CD4-positive, CD25-positive, alpha-beta regulatory T cell (primary cell): Measurements from ENCODE around the gene FRMD5. TPM values are rescaled to one million over a fixed set of nuclear protein-coding genes. Genes with fewer than 3 reads are reported as not detected.
"Not testable (repeated sequence)": the region's sequence is repeated elsewhere in the genome, so short reads cannot be mapped to it uniquely, and the experiment has no call there.

Experiments used
- ATAC-seq, 2 donors: fragments of 150-1000 bp; cut with Tn5 transposase; one replicate each; pipeline ENCODE4 v1.10.0; 2021; ENCODE audit warnings: low read depth in 2 of 2, moderate number of reproducible peaks in 2 of 2, moderate library complexity in 1 of 2
- DNase-seq, 3 donors: peaks; one replicate each; pipeline versions ENCODE4 v3.0.0 to v3.0.0-alpha.2; 2012 to 2022; ENCODE audit warnings: mixed read lengths in 1 of 3
- H3K27ac ChIP-seq: one replicate; pipeline ENCODE4 v1.7.0; 2013; ENCODE audit warnings: mild to moderate bottlenecking, low read length; ENCODE audit not compliant: insufficient read depth, poor library complexity, severe bottlenecking
- H3K27me3 ChIP-seq: one replicate; pipeline ENCODE4 v1.7.0; 2013; ENCODE audit warnings: low read length; ENCODE audit not compliant: control insufficient read depth, insufficient read depth
- H3K36me3 ChIP-seq: one replicate; pipeline ENCODE4 v1.7.0; 2013; ENCODE audit warnings: mild to moderate bottlenecking, low read length, moderate library complexity; ENCODE audit not compliant: control insufficient read depth, insufficient read depth
- H3K4me1 ChIP-seq: 2 replicates; pipeline ENCODE4 v1.7.0; 2013; ENCODE audit warnings: mild to moderate bottlenecking, low read length; ENCODE audit not compliant: insufficient read depth, control insufficient read depth, poor library complexity, severe bottlenecking
- H3K4me3 ChIP-seq: one replicate; pipeline ENCODE4 v1.7.0; 2013; ENCODE audit warnings: low read depth, mild to moderate bottlenecking, low read length, moderate library complexity
- H3K9me3 ChIP-seq, 2 experiments: 1 replicate in 1 of 2; 2 replicates in 1 of 2; pipeline ENCODE4 v1.7.0; 2013; ENCODE audit warnings: low read length in 2 of 2, mild to moderate bottlenecking in 1 of 2, moderate library complexity in 1 of 2; ENCODE audit not compliant: control insufficient read depth in 2 of 2
- H3K27ac Mint-ChIP-seq, 3 donors: one replicate each; pipeline ENCODE4 v1.8.0; 2020 to 2022; ENCODE audit warnings: mild to moderate bottlenecking in 3 of 3, mixed read lengths in 3 of 3, moderate library complexity in 2 of 3
- H3K27me3 Mint-ChIP-seq: one replicate; pipeline ENCODE4 v1.8.0; 2022; ENCODE audit warnings: mild to moderate bottlenecking, mixed read lengths
- H3K36me3 Mint-ChIP-seq: one replicate; pipeline ENCODE4 v1.8.0; 2020; ENCODE audit warnings: mixed read lengths
- H3K4me1 Mint-ChIP-seq, 4 donors: one replicate each; pipeline ENCODE4 v1.8.0; 2020 to 2022; ENCODE audit warnings: mixed read lengths in 4 of 4, mild to moderate bottlenecking in 1 of 4
- H3K4me3 Mint-ChIP-seq, 4 donors: one replicate each; pipeline ENCODE4 v1.8.0; 2020 to 2022; ENCODE audit warnings: mild to moderate bottlenecking in 4 of 4, mixed read lengths in 4 of 4, moderate library complexity in 3 of 4
- H3K9me3 Mint-ChIP-seq, 7 donors: one replicate each; pipeline ENCODE4 v1.8.0; 2020 to 2022; ENCODE audit warnings: mixed read lengths in 7 of 7, mild to moderate bottlenecking in 3 of 7, moderate library complexity in 2 of 7
- polyA plus RNA-seq, 4 donors: library from polyadenylated mRNA; unstranded; fragments of 300-500 nt; fragmentation: Illumina TruSeq; gene quantifications; one replicate each; pipeline ENCODE4 v1.2.3, GENCODE V29; 2021
- total RNA-seq: library from RNA; stranded (reverse); gene quantifications from one replicate; pipeline ENCODE4 v1.2.3, GENCODE V29; 2022

The FRMD5 gene
- total and polyA plus RNA-seq, 5 donors from 2014 or later, result 0.24 to 1.1 (median 0.35) TPM; not detected in 1

DNA sequence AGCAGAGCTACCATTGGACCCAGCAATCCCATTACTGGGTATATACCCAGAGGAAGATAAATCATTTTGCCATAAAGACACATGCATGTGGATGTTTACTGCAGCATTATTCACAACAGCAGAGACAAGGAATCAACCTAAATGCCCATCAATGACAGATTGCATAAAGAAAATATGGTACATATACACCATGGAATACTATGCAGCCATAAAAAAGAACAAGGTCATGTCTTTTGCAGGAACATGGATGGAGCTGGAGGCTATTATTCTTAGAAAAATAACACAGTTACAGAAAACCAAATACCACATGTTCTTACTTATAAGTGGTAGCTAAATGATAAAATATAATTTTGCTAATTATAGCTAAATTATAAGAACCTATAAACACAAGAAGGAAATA, 162.3 kb downstream of the FRMD5 start:
- DNase-seq, H3K27me3 ChIP-seq, H3K27ac ChIP-seq, H3K9me3 ChIP-seq, H3K4me3 ChIP-seq, H3K36me3 Mint-ChIP-seq, ATAC-seq, H3K27ac Mint-ChIP-seq, H3K4me1 Mint-ChIP-seq, H3K9me3 Mint-ChIP-seq, H3K4me1 ChIP-seq, H3K36me3 ChIP-seq, H3K4me3 Mint-ChIP-seq: not testable (repeated sequence)
- peaks cover 53% of the 10 kb centered on the region for H3K27me3 Mint-ChIP-seq

DNA sequence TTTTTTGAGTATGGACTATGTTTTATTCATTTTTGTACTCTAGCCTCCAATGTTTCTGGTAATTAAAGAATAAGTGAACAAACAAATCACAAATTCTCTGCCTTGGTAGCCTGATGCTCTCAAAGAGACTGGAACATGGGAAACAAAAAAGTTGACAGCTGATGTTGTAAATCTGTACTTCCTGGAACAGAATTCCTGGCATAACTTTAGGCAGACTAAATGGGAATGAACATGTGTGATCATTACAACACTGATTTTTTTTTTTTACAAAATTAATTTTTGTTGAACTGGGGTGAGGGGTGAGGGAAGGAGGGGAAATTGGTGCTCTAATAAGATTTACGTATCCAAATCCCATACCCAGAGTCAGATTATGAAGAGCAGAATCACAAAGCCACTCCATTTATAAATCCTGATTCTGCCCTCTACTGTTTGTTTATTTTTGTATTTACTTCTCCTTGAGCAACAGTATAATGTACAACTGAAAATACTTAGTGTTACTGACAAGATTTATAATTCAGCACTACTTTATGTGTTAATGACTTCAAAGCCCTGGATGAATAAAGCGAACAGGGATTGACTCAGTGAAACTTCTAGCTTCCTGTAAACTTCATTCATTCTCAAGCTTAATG, 165.0 kb downstream of the FRMD5 start:
- Histone ChIP-seq H3K9me3 (no peaks in the 10 kb centered on the region), H3K4me1 (no peaks in the 10 kb centered on the region), H3K27me3 (peaks cover 7% of the 10 kb centered on the region), H3K4me3 (no peak overlapping the region), H3K27ac (no peak overlapping the region), H3K36me3 (no peaks in the 10 kb centered on the region)
- no peak for DNase-seq
- H3K36me3 Mint-ChIP-seq, result no peaks in the 10 kb centered on the region
- no peak for ATAC-seq
- peaks cover 0 to 5% (median 0%) of the 10 kb centered on the region in 7 donors for H3K9me3 Mint-ChIP-seq
- H3K4me1 Mint-ChIP-seq, result no peaks in the 10 kb centered on the region
- no peak overlapping the region for H3K4me3 Mint-ChIP-seq
- no peak overlapping the region for H3K27ac Mint-ChIP-seq
- H3K27me3 Mint-ChIP-seq, result peaks cover 52% of the 10 kb centered on the region

DNA sequence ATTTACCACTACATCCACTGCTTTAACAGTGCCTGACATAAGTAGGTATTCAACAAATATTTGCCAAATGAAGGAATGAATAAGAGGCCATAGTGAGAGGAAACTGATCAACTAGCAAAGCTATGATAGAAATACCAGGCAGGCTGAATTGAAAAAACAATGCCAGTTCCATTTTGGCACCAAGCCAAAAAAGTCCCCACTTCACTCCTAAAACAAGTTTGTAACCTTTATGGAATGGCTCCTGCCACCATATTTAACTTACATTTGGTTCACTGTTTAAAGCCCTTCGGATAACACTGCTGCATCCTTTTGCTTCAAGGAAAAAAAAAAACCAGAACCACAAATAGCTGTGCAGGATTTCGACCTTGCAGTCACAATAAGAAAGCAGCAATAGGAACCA, 166.1 kb downstream of the FRMD5 start:
- Histone ChIP-seq H3K4me3 (no peak overlapping the region), H3K4me1 (no peaks in the 10 kb centered on the region), H3K27ac (no peak overlapping the region), H3K9me3 (no peaks in the 10 kb centered on the region), H3K36me3 (no peaks in the 10 kb centered on the region), H3K27me3 (peaks cover 10% of the 10 kb centered on the region)
- Mint-ChIP-seq H3K4me3 (no peak overlapping the region), H3K36me3 (no peaks in the 10 kb centered on the region), H3K4me1 (no peaks in the 10 kb centered on the region), H3K27ac (no peak overlapping the region), H3K27me3 (peaks cover 55% of the 10 kb centered on the region), H3K9me3 (peaks cover 0 to 5% (median 0%) of the 10 kb centered on the region in 7 donors)
- no peak for ATAC-seq
- no peak for DNase-seq

DNA sequence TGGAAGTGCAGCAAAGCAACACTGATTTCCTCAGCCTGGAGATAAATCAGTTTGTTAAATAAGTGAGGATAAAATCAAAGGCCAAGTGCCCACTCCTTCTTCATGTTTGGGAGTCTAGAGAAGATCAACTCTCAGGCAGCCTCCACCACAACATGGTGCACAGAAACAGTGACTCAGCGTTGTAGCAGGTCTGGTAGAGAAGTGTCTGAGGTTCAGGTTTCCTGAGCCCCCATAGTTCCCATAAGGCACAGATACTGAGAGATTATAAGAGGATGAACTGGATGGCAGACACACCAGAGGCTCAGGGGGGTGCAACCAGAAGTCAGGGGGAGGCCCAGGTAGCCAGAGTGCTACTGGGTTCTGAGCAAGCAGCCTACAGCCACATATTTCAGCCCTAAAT, 166.7 kb downstream of the FRMD5 start:
- no peaks in the 10 kb centered on the region for H3K4me1 Mint-ChIP-seq
- H3K36me3 ChIP-seq, result no peaks in the 10 kb centered on the region
- peaks cover 0 to 5% (median 0%) of the 10 kb centered on the region in 7 donors for H3K9me3 Mint-ChIP-seq
- H3K27me3 Mint-ChIP-seq, result peaks cover 54% of the 10 kb centered on the region
- no peak for ATAC-seq
- peaks cover 10% of the 10 kb centered on the region for H3K27me3 ChIP-seq
- no peaks in the 10 kb centered on the region for H3K9me3 ChIP-seq
- no peaks in the 10 kb centered on the region for H3K4me1 ChIP-seq
- H3K27ac ChIP-seq, result no peak overlapping the region
- no peak for DNase-seq
- no peak overlapping the region for H3K4me3 ChIP-seq
- no peak overlapping the region for H3K4me3 Mint-ChIP-seq
- no peaks in the 10 kb centered on the region for H3K36me3 Mint-ChIP-seq
- no peak overlapping the region for H3K27ac Mint-ChIP-seq

DNA sequence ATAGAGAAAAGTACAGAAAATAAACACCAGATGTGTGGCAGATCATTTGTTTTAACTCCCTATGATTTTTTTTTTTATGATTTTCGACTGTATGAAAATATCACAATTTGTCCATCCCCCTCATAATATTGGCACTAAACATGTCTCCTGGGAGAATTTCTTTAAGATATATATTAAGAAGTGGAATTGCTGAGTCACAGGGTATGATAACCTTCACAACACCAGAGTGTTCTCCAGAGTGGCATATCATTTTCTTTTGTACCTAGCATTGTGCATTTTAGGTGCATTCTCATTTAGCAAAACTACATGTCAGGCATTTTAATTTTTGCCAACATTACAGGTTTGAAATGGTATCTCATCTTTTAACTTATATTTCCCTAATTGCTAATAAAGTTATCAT, 170.9 kb downstream of the FRMD5 start:
- H3K36me3 Mint-ChIP-seq, result no peaks in the 10 kb centered on the region
- no peaks in the 10 kb centered on the region for H3K4me1 Mint-ChIP-seq
- no peak for ATAC-seq

DNA sequence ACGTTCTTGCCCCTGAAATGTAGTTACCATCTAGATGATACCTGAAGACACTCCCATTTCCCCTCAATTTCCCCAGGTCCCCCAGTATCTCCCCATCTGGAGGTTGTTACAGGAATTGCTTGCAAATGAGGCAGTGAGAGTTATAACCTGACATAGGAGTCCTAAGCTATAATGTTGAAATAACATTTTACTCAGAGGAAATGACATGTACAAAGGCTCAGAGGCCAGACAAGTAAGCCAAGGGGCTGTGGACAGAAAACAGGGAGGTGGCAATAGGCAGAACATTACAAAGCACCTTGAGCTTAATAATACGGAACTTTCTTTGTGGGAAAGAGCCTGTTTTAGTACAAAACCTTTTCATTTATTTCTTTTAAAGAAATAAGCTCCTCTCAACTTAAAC, 171.9 kb downstream of the FRMD5 start:
- H3K4me3 Mint-ChIP-seq, result no peak overlapping the region

More for the DNA sequence above, 170.9 kb downstream of the FRMD5 start:
- Mint-ChIP-seq H3K27ac (no peak overlapping the region), H3K27me3 (peaks cover 37% of the 10 kb centered on the region), H3K9me3 (peaks cover 0 to 1% (median 0%) of the 10 kb centered on the region in 7 donors), H3K4me3 (no peak overlapping the region)
- Histone ChIP-seq H3K4me1 (no peaks in the 10 kb centered on the region), H3K4me3 (no peak overlapping the region), H3K27me3 (peaks cover 6% of the 10 kb centered on the region), H3K27ac (no peak overlapping the region), H3K36me3 (no peaks in the 10 kb centered on the region), H3K9me3 (no peaks in the 10 kb centered on the region)
- DNase-seq, result no peak

DNA sequence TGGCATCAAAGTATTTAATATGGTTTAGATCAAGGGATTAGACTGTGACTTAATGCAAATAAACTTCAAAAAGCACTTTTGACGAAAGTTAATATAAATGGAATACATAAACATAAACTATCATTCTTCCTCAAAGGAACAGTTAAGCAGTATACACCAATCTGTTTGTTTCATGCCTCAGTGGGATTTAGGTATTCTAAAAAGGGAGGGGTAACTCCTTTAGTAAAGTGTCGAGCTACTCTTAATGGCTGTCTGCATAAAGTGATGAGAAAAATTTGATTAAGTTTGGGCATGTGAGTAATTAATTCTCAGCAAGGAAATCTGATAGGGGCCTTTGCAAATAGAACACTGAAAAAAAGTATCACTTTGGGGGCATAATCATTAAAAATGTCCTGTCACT, 176.9 kb downstream of the FRMD5 start:
- ATAC-seq, result no peak
- no peaks in the 10 kb centered on the region for H3K4me1 Mint-ChIP-seq

More for the DNA sequence above, 171.9 kb downstream of the FRMD5 start:
- Histone ChIP-seq H3K4me3 (no peak overlapping the region), H3K27ac (no peak overlapping the region), H3K4me1 (no peaks in the 10 kb centered on the region), H3K9me3 (no peaks in the 10 kb centered on the region), H3K27me3 (peaks cover 6% of the 10 kb centered on the region), H3K36me3 (no peaks in the 10 kb centered on the region)
- H3K4me1 Mint-ChIP-seq, result no peaks in the 10 kb centered on the region
- H3K9me3 Mint-ChIP-seq, result peaks cover 0 to 1% (median 0%) of the 10 kb centered on the region in 7 donors
- DNase-seq (no peak), ATAC-seq (no peak)
- H3K27ac Mint-ChIP-seq, result no peak overlapping the region
- H3K36me3 Mint-ChIP-seq, result no peaks in the 10 kb centered on the region
- peaks cover 40% of the 10 kb centered on the region for H3K27me3 Mint-ChIP-seq

More for the DNA sequence above, 176.9 kb downstream of the FRMD5 start:
- Histone ChIP-seq H3K9me3 (no peaks in the 10 kb centered on the region), H3K27ac (no peak overlapping the region), H3K4me3 (no peak overlapping the region), H3K4me1 (no peaks in the 10 kb centered on the region), H3K36me3 (no peaks in the 10 kb centered on the region), H3K27me3 (no peaks in the 10 kb centered on the region)
- no peak for DNase-seq
- Mint-ChIP-seq H3K27me3 (peaks cover 20% of the 10 kb centered on the region), H3K27ac (peak overlapping the region in 1 of 3 donors; percentile 5), H3K36me3 (no peaks in the 10 kb centered on the region), H3K4me3 (peak overlapping the region in 1 of 4 donors; percentile 81), H3K9me3 (peaks cover 0 to under 1% (median 0%) of the 10 kb centered on the region in 7 donors)
